Measurements from ENCODE around the gene TAX1BP1.

- no peak for TF ChIP-seq CTCF (IDR thresholded peaks at IDR 0.05; ENCODE audit: low read depth, low read length)
- TF ChIP-seq POLR2A (IDR thresholded peaks at IDR 0.05; ENCODE audit: extremely low read depth, insufficient read length): no peak
- TF ChIP-seq MAX (IDR thresholded peaks at IDR 0.05; ENCODE audit: low read depth, low read length): no peak
- no peak for TF ChIP-seq MYC (IDR thresholded peaks at IDR 0.05; ENCODE audit: low read depth, low read length)
Measured at GRCh38 chr7:27703181-27703580, 36.8 kb upstream of the TAX1BP1 start.

All from NB4 (cell line).